NB4 (cell line): ENCODE measurements around the gene ECT2L.

Experiments
- DNase-seq: peaks from one replicate; pipeline ENCODE4 v3.0.0; 2010; ENCODE audit warnings: low read depth
- H3K4me3 ChIP-seq: one replicate; pipeline ENCODE4 v1.5.1; 2011; ENCODE audit warnings: mild to moderate bottlenecking, low read depth, low read length, moderate library complexity
- CTCF ChIP-seq: IDR thresholded peaks from one replicate; pipeline ENCODE4 v1.5.1; 2012; ENCODE audit warnings: low read depth, low read length
- MAX ChIP-seq: IDR thresholded peaks from 2 replicates; pipeline ENCODE4 v1.6.1; 2011; ENCODE audit warnings: low read depth, low read length
- MYC ChIP-seq: IDR thresholded peaks from 2 replicates; pipeline ENCODE4 v1.6.1; 2011; ENCODE audit warnings: low read depth, low read length
- POLR2A ChIP-seq: IDR thresholded peaks from 2 replicates; pipeline ENCODE4 v1.6.1; 2011; ENCODE audit warnings: mild to moderate bottlenecking; ENCODE audit not compliant: insufficient read length; ENCODE audit errors: extremely low read depth

The ECT2L gene

GRCh38 chr6:138885156-138885819 lies 89.4 kb downstream of the ECT2L start:
- TF ChIP-seq CTCF (no peak), MYC (no peak), MAX (no peak), POLR2A (no peak)
- DNase-seq, result no peak
- H3K4me3 ChIP-seq, result no peak overlapping the region

- TF ChIP-seq POLR2A, result no peak
- TF ChIP-seq MYC, result no peak
- no peak for TF ChIP-seq MAX
- TF ChIP-seq CTCF, result no peak
- DNase-seq, result no peak
- H3K4me3 ChIP-seq, result no peak overlapping the region
Observed at GRCh38 chr6:138891255-138891986, 95.5 kb downstream of the ECT2L start.

GRCh38 chr6:138896104-138896756 lies 100.3 kb downstream of the ECT2L start:
- no peak overlapping the region for H3K4me3 ChIP-seq
- no peak for TF ChIP-seq MAX
- no peak for DNase-seq

GRCh38 chr6:138897031-138897430 lies 101.1 kb downstream of the ECT2L start:
- H3K4me3 ChIP-seq, result no peak overlapping the region
- TF ChIP-seq CTCF (no peak), MAX (no peak), POLR2A (no peak), MYC (no peak)
- DNase-seq, result no peak

- no peak for DNase-seq
- H3K4me3 ChIP-seq, result no peak overlapping the region
- TF ChIP-seq MAX, result no peak
- no peak for TF ChIP-seq POLR2A
- TF ChIP-seq CTCF, result no peak
- TF ChIP-seq MYC, result no peak
Observed at GRCh38 chr6:138907167-138907566, 111.3 kb downstream of the ECT2L start.

GRCh38 chr6:138909511-138909910 lies 113.6 kb downstream of the ECT2L start:
- TF ChIP-seq MYC (no peak), POLR2A (no peak), MAX (no peak), CTCF (no peak)
- no peak overlapping the region for H3K4me3 ChIP-seq
- no peak for DNase-seq
